Effector CD4-positive, alpha-beta T cell (primary cell): ENCODE measurements around the gene ADGRG1.
"Not testable (repeated sequence)": the region's sequence is repeated elsewhere in the genome, so short reads cannot be mapped to it uniquely, and the experiment has no call there.

Experiments
- DNase-seq: peaks from one replicate; pipeline ENCODE4 v3.0.0-alpha.2; 2020

Gene ADGRG1

GRCh38 chr16:57701759-57702371, 73.4 kb downstream of the ADGRG1 start:
- no peak for DNase-seq

GRCh38 chr16:57703416-57704010, 75.1 kb downstream of the ADGRG1 start:
- no peak for DNase-seq

GRCh38 chr16:57704011-57704904, 75.8 kb downstream of the ADGRG1 start:
- DNase-seq, result no peak

GRCh38 chr16:57704905-57705852, 76.7 kb downstream of the ADGRG1 start:
- no peak for DNase-seq

GRCh38 chr16:57706717-57707116, 78.3 kb downstream of the ADGRG1 start:
- DNase-seq, result no peak

GRCh38 chr16:57707331-57707730, 78.9 kb downstream of the ADGRG1 start:
- no peak for DNase-seq

GRCh38 chr16:57708168-57708567, 79.7 kb downstream of the ADGRG1 start:
- no peak for DNase-seq

- DNase-seq, result no peak
Measured at GRCh38 chr16:57709663-57710062, 81.2 kb downstream of the ADGRG1 start.

- DNase-seq, result no peak
Measured at GRCh38 chr16:57711346-57711745, 82.9 kb downstream of the ADGRG1 start.

GRCh38 chr16:57711993-57712392, 83.6 kb downstream of the ADGRG1 start:
- DNase-seq, result no peak

GRCh38 chr16:57712569-57712968, 84.1 kb downstream of the ADGRG1 start:
- not testable (repeated sequence) for DNase-seq

GRCh38 chr16:57713596-57713995, 85.2 kb downstream of the ADGRG1 start:
- no peak for DNase-seq

GRCh38 chr16:57714047-57714446, 85.6 kb downstream of the ADGRG1 start:
- no peak for DNase-seq
